GM12878 (cell line): ENCODE results near the gene SFSWAP. TPM values are rescaled to one million over a fixed set of nuclear protein-coding genes. Genes with fewer than 3 reads are reported as not detected.

Experiments used
- ATAC-seq: fragments of 200-7000 bp; cut with Tn5 transposase; 3 replicates; pipeline ENCODE4 v1.9.1; 2020; ENCODE audit warnings: mild to moderate bottlenecking, moderate library complexity
- BruUV-seq: library from RNA; stranded (reverse); fragments of 400-500 nt; replicated peaks from 2 replicates; lab custom pipeline; 2021; lab: Mats Ljungman, UMichigan
- CTCF ChIA-PET: fragments of 300-600 bp; sonication (Branson Sonifier 250); formaldehyde crosslinking; extraction: SDS; loops from one replicate; lab custom pipeline; 2021; ENCODE audit warnings: inconsistent platforms; lab: Yijun Ruan, JAX
- POLR2A ChIA-PET: fragments of 350-600 bp; formaldehyde crosslinking; extraction: SDS; loops from one replicate; lab custom pipeline; 2021; ENCODE audit warnings: inconsistent platforms; lab: Charles Lee
- RAD21 ChIA-PET: fragments of 300-600 bp; sonication (Branson Sonifier 250); formaldehyde crosslinking; loops from one replicate; lab custom pipeline; 2023; ENCODE audit warnings: antibody characterized with exemption; ENCODE audit not compliant: unreplicated experiment; lab: Charles Lee
- SMC1A ChIA-PET: fragments of 300-600 bp; sonication (Branson Sonifier 250); formaldehyde crosslinking; loops from one replicate; lab custom pipeline; 2023; ENCODE audit not compliant: unreplicated experiment, uncharacterized antibody; lab: Charles Lee
- DNase-seq: peaks from one replicate; pipeline ENCODE4 v3.0.0-alpha.2; 2011; ENCODE audit warnings: low read depth, low spot score
- FAIRE-seq: peaks from 3 replicates; lab custom pipeline; 2011; peaks lifted over from hg19 to GRCh38; lab: Jason Lieb, UNC
- H2AFZ ChIP-seq: 2 replicates; pipeline ENCODE4 v1.6.0; 2011; ENCODE audit warnings: low read depth, low read length, control low read depth; ENCODE audit not compliant: control insufficient read depth
- H3K27ac ChIP-seq: 2 replicates; pipeline ENCODE4 v1.5.1; 2011; ENCODE audit warnings: control low read depth; ENCODE audit not compliant: control insufficient read depth, insufficient read depth
- H3K27me3 ChIP-seq, 2 experiments: replicated peaks in 1 of 2; 2 replicates each; pipeline versions ENCODE4 v1.6.0 to v1.6.1; 2011; ENCODE audit warnings: low read length in 1 of 2; ENCODE audit not compliant: control insufficient read depth in 2 of 2, insufficient read depth in 2 of 2
- H3K36me3 ChIP-seq, 2 experiments: 2 replicates each; pipeline ENCODE4 v1.5.1; 2011; ENCODE audit warnings: low read length in 1 of 2; ENCODE audit not compliant: control insufficient read depth in 2 of 2, insufficient read depth in 2 of 2
- H3K4me1 ChIP-seq: 2 replicates; pipeline ENCODE4 v1.6.1; 2011; ENCODE audit warnings: mild to moderate bottlenecking, low read length, moderate library complexity, mixed read lengths; ENCODE audit not compliant: control insufficient read depth, insufficient read depth
- H3K4me2 ChIP-seq: 2 replicates; pipeline ENCODE4 v1.6.0; 2011; ENCODE audit warnings: control low read depth; ENCODE audit not compliant: control insufficient read depth, insufficient read depth
- H3K4me3 ChIP-seq: fragments of 200-600 bp; sonication (generic); 2 replicates; pipeline ENCODE4 v1.5.1; 2016
- H3K79me2 ChIP-seq: 2 replicates; pipeline ENCODE4 v1.6.0; 2011; ENCODE audit warnings: low read length; ENCODE audit not compliant: control insufficient read depth, insufficient read depth
- H3K9ac ChIP-seq: 2 replicates; pipeline ENCODE4 v1.8.0; 2011; ENCODE audit warnings: low read length, control low read depth, mixed read lengths; ENCODE audit not compliant: control insufficient read depth, insufficient read depth
- H3K9me3 ChIP-seq: replicated peaks from 3 replicates; pipeline ENCODE4 v1.5.1; 2011; ENCODE audit warnings: mild to moderate bottlenecking, low read length; ENCODE audit not compliant: control insufficient read depth, insufficient read depth
- H4K20me1 ChIP-seq: 2 replicates; pipeline ENCODE4 v1.6.0; 2011; ENCODE audit not compliant: control insufficient read depth, insufficient read depth
- ATF7 ChIP-seq: fragments of 450-650 bp; IDR thresholded peaks from 2 replicates; pipeline ENCODE4 v1.6.1; 2016; ENCODE audit warnings: low read depth, mild to moderate bottlenecking
- BACH1 ChIP-seq: fragments of 450-650 bp; IDR thresholded peaks from 2 replicates; pipeline ENCODE4 v1.6.1; 2017; ENCODE audit warnings: mild to moderate bottlenecking, borderline replicate concordance
- CHD4 ChIP-seq: fragments of 200-600 bp; sonication (generic); IDR thresholded peaks from 2 replicates; pipeline ENCODE4 v1.6.1; 2016; ENCODE audit warnings: mild to moderate bottlenecking
- CREM ChIP-seq: IDR thresholded peaks from 2 replicates; pipeline ENCODE4 v1.6.1; 2014; ENCODE audit warnings: antibody characterized with exemption, low read depth
- EED ChIP-seq: sonication (generic); IDR thresholded peaks from 2 replicates; pipeline ENCODE4 v1.6.1; 2016; ENCODE audit warnings: antibody characterized with exemption, low read depth
- EP300 ChIP-seq, 2 experiments: fragments of 150-350 bp in 1 of 2; IDR thresholded peaks; 2 replicates each; pipeline ENCODE4 v1.6.1; 2011 to 2012; ENCODE audit warnings: low read depth in 2 of 2, low read length in 2 of 2, borderline replicate concordance in 1 of 2, improper control_type of control experiment in 1 of 2, inconsistent platforms in 1 of 2; ENCODE audit not compliant: control insufficient read depth in 1 of 2
- IKZF2 ChIP-seq, 2 experiments: fragments of 450-650 bp; IDR thresholded peaks; 2 replicates each; pipeline ENCODE4 v1.6.1; 2017; ENCODE audit warnings: mild to moderate bottlenecking in 2 of 2, moderate library complexity in 2 of 2
- IRF4 ChIP-seq: IDR thresholded peaks from 2 replicates; pipeline ENCODE4 v1.6.1; 2011; ENCODE audit warnings: low read depth, low read length
- NFIC ChIP-seq: IDR thresholded peaks from 2 replicates; pipeline ENCODE4 v1.6.1; 2012; ENCODE audit warnings: low read depth, mild to moderate bottlenecking, inconsistent platforms, low read length, moderate library complexity
- NFXL1 ChIP-seq: fragments of 450-650 bp; IDR thresholded peaks from 2 replicates; pipeline ENCODE4 v1.6.1; 2017; ENCODE audit warnings: antibody characterized with exemption, mild to moderate bottlenecking, borderline replicate concordance
- NFYA ChIP-seq: IDR thresholded peaks from 2 replicates; pipeline ENCODE4 v1.6.1; 2011; ENCODE audit warnings: low read depth, mild to moderate bottlenecking, low read length, improper control_type of control experiment, borderline replicate concordance
- NR2C1 ChIP-seq: fragments of 450-650 bp; IDR thresholded peaks from 2 replicates; pipeline ENCODE4 v1.6.1; 2017; ENCODE audit warnings: antibody characterized with exemption, mild to moderate bottlenecking, moderate library complexity
- POU2F2 ChIP-seq: IDR thresholded peaks from 3 replicates; pipeline ENCODE4 v1.6.1; 2011; ENCODE audit warnings: low read depth, mild to moderate bottlenecking, low read length, borderline replicate concordance
- SREBF1 ChIP-seq: IDR thresholded peaks from 2 replicates; pipeline ENCODE4 v1.6.1; 2012; ENCODE audit warnings: mild to moderate bottlenecking, low read length
- ZZZ3 ChIP-seq: IDR thresholded peaks from 2 replicates; pipeline ENCODE4 v1.6.1; 2011; ENCODE audit warnings: low read depth; ENCODE audit not compliant: control insufficient read depth, insufficient read length
- WGBS: methylation state at CpG from one replicate; pipeline ENCODE4 v1.1.6; 2016; ENCODE audit warnings: low lambda C conversion rate; ENCODE audit not compliant: insufficient replicate concordance, insufficient coverage; ENCODE audit errors: missing lambda C conversion rate; 5-methylcytosine and 5-hydroxymethylcytosine counted together
- in situ Hi-C: fragments of 300-500 bp; cut with MboI; formaldehyde crosslinking; loops from 9 replicates; pipeline ENCODE4 v1.14.3; 2018; ENCODE audit warnings: mixed read lengths
- intact Hi-C: fragments of 100-400 bp; cut with micrococcal nuclease; formaldehyde crosslinking; loops from one replicate; pipeline ENCODE4 v1.14.2; 2022; ENCODE audit not compliant: unreplicated experiment
- polyA plus RNA-seq, 11 experiments: library from polyadenylated mRNA; depleted of rRNA in 4 of 11; unstranded in 6 of 11; stranded (reverse) in 5 of 11; fragments of >200 nt; fragmentation: Nextera tagmentation in 4 of 11; fragmentation: Illumina TruSeq in 1 of 11; extraction: Ambion mirVana in 4 of 11; extraction: Trizol in 1 of 11; gene quantifications; 1 replicate in 1 of 11; 2 replicates in 10 of 11; pipeline versions ENCODE4 v1.2.1 to v1.2.3, GENCODE V29; 2011 to 2016; ENCODE audit warnings: inconsistent platforms in 2 of 11, missing spikeins in 2 of 11, low read depth in 1 of 11
- total RNA-seq, 4 experiments: library from RNA; depleted of rRNA in 3 of 4; stranded (reverse); fragments of >200 nt in 3 of 4; fragmentation: Illumina TruSeq in 1 of 4; extraction: Trizol in 1 of 4; gene quantifications; 2 replicates each; pipeline versions ENCODE4 v1.2.1 to v1.2.3, GENCODE V29; 2013 to 2021
- TF ChIP-seq, protein P1 (sequence below): fragments of 450-650 bp; IDR thresholded peaks from 2 replicates; pipeline ENCODE4 v1.6.1; 2017; ENCODE audit warnings: antibody characterized with exemption, mild to moderate bottlenecking, moderate library complexity

SFSWAP gene
- total and polyA plus RNA-seq, 10 of the 15 experiments (the other 5 are each of a cell fraction or from before 2014, with no cell fraction given), result 1.8 to 48.6 (median 25.0) TPM

GRCh38 chr12:131709226-131709625 lies 1.7 kb upstream of the SFSWAP start:
- Histone ChIP-seq H2AFZ (no peak overlapping the region), H3K4me2 (no peak overlapping the region), H3K9ac (no peak overlapping the region), H3K27ac (no peak overlapping the region), H3K4me1 (peaks cover 12% of the 10 kb centered on the region), H3K27me3 (no peaks in the 10 kb centered on the region), H3K36me3 (peaks cover 0 to 12% of the 10 kb centered on the region in 2 experiments; a peak in 2 of 4 replicates), H3K9me3 (no peaks in the 10 kb centered on the region; the same call in 2 of the 3 replicates), H4K20me1 (no peaks in the 10 kb centered on the region), H3K79me2 (peaks cover 28% of the 10 kb centered on the region), H3K4me3 (no peak overlapping the region)
- ChIA-PET SMC1A (no interaction called here), RAD21 (no interaction called here), CTCF (no interaction called here), POLR2A (no interaction called here)
- DNase-seq (no peak), ATAC-seq (no peak), FAIRE-seq (no peak)
- WGBS, result 95% methylated on average over 3 of the region's 3 CpGs
- no TSS peak for BruUV-seq
- in situ Hi-C loops (no loop called here), intact Hi-C loops (no loop called here)
- TF ChIP-seq NFIC, result no peak

DNA sequence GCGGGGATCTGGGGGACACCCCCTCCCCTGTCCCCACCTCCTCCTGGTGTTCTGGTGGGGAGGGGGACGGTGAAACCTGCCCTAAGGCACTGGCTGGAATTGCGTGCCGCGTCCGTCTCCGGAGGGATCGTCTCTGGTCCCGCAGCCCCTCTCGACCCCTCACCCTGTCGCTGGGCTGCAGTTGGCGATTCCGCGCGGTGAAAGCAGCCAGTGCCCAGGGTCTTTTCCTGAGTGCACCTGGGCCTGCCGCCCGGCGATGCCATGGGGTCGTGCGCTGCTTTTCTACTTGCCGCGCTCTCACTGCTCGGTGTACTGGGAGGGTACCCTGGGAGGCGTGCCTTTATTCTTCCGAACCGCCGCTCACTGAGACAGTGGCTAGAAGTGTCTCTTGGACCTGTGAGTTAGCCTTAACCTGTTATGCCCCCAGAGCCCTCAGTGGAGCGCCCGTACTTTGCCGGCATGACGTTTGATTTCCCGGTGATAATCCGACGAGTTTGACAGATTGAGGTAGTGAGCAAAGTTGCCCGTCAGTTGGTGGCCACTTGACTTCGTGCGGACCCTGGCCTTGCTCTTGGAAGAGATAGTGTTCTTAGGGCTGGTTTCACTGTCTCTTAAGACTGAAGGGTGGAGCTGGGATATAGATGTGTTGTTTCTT lies 788 bp downstream of the SFSWAP start:
- Histone ChIP-seq H3K27me3 (no peaks in the 10 kb centered on the region), H4K20me1 (no peaks in the 10 kb centered on the region), H3K9me3 (no peaks in the 10 kb centered on the region; the same call in 2 of the 3 replicates), H3K27ac (peak overlapping the region; percentile 99), H3K4me2 (peak overlapping the region; percentile 94), H3K36me3 (peaks cover 5 to 23% of the 10 kb centered on the region in 2 experiments), H2AFZ (no peak overlapping the region), H3K9ac (peak overlapping the region; percentile 91), H3K4me1 (peaks cover 12% of the 10 kb centered on the region), H3K4me3 (peak overlapping the region; percentile 83), H3K79me2 (peaks cover 28% of the 10 kb centered on the region)
- ChIA-PET SMC1A (no interaction called here), POLR2A (no interaction called here), CTCF (no interaction called here), RAD21 (no interaction called here)
- ATAC-seq (peak; percentile 6; the same call in 2 of the 3 replicates), FAIRE-seq (no peak), DNase-seq (no peak)
- in situ Hi-C loops, result no loop called here
- intact Hi-C loops, result no loop called here
- BruUV-seq, result no TSS peak
- WGBS, result 4% methylated on average over 37 of the region's 37 CpGs
- TF ChIP-seq EED (no peak), CREM (no peak), EP300 (IDR thresholded peaks at IDR 0.05; ENCODE audit: borderline replicate concordance in 1 of 2, control insufficient read depth in 1 of 2, low read depth in 2 of 2, low read length in 2 of 2) (no peak), ZZZ3 (no peak), POU2F2 (no peak), CHD4 (no peak), NFYA (no peak), IKZF2 (IDR thresholded peaks at IDR 0.05) (no peak), NR2C1 (no peak), NFXL1 (no peak), BACH1 (no peak), ATF7 (no peak), SREBF1 (no peak), IRF4 (no peak)
- TF ChIP-seq, protein P1, sequence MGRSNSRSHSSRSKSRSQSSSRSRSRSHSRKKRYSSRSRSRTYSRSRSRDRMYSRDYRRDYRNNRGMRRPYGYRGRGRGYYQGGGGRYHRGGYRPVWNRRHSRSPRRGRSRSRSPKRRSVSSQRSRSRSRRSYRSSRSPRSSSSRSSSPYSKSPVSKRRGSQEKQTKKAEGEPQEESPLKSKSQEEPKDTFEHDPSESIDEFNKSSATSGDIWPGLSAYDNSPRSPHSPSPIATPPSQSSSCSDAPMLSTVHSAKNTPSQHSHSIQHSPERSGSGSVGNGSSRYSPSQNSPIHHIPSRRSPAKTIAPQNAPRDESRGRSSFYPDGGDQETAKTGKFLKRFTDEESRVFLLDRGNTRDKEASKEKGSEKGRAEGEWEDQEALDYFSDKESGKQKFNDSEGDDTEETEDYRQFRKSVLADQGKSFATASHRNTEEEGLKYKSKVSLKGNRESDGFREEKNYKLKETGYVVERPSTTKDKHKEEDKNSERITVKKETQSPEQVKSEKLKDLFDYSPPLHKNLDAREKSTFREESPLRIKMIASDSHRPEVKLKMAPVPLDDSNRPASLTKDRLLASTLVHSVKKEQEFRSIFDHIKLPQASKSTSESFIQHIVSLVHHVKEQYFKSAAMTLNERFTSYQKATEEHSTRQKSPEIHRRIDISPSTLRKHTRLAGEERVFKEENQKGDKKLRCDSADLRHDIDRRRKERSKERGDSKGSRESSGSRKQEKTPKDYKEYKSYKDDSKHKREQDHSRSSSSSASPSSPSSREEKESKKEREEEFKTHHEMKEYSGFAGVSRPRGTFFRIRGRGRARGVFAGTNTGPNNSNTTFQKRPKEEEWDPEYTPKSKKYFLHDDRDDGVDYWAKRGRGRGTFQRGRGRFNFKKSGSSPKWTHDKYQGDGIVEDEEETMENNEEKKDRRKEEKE, result no peak
